ENCODE data around the gene C4orf50.

DNA sequence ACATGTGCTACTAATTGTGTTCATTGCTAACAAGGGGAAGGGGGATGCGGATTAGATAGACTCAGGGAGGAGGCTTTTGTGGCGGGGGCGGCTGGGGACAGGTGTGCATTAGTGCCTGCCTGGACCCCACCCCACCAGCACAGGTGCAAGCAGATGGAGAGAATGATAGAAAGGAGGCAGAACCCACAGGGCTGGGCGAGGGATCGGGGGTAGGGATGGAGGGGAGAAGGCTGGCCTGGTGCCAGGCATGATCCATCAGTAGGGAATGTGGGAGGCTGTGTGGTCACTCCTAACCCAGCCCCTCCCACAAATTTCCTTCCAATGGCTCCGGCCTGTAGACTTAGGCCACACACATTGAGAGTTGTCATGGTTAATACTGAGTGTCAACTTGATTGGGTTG, 94.9 kb downstream of the C4orf50 start:
- TF ChIP-seq EZH2 (IDR thresholded peaks at IDR 0.05; ENCODE audit: insufficient read depth, poor library complexity, severe bottlenecking) = no peak
- no peak for TF ChIP-seq EZH2phosphoT487 (IDR thresholded peaks at IDR 0.05; ENCODE audit: insufficient read depth, low read depth)

Data from GM23248 (cell line).